ENCODE measurements around the gene NEDD4L.

- no peak for TF ChIP-seq CTCF (IDR thresholded peaks at IDR 0.05)
- TF ChIP-seq EP300 (IDR thresholded peaks at IDR 0.05), result no peak
- TF ChIP-seq POLR2AphosphoS5 (IDR thresholded peaks at IDR 0.05), result no peak
- TF ChIP-seq POLR2A (IDR thresholded peaks at IDR 0.05; ENCODE audit: low read depth), result no peak
Measured at GRCh38 chr18:58097121-58097906, 53.3 kb downstream of the NEDD4L start.

Data from esophagus muscularis mucosa (tissue), 4 donors.